ENCODE data around the gene RPL41. TPM values are rescaled to one million over a fixed set of nuclear protein-coding genes. Genes with fewer than 3 reads are reported as not detected.

Gene RPL41
- total RNA-seq, 1 donor from 2014 or later: 4,478 TPM

GRCh38 chr12:56117778-56118687 lies 1.6 kb downstream of the RPL41 start, which contains the start of gene ZC3H10:
Gene ZC3H10, plus strand, starts transcription at chr12:56118266. Its CDS starts 2,297 bp downstream, at chr12:56120563.
- peak; percentile 92 for DNase-seq (ENCODE audit: low read depth, low spot score)
- peak within 1 kb of the TSS; percentile 100 for H3K27ac Mint-ChIP-seq (ENCODE audit: unreplicated experiment)
- peaks cover 21% of the 10 kb centered on the region for H3K36me3 Mint-ChIP-seq (ENCODE audit: low read depth)
- peaks cover 31% of the 10 kb centered on the region for H3K4me1 Mint-ChIP-seq
- peak; percentile 57 for TF ChIP-seq CTCF (conservative IDR thresholded peaks at IDR 0.05)
- H3K27me3 Mint-ChIP-seq (ENCODE audit: low read depth): peaks cover 11% of the 10 kb centered on the region
- no peaks in the 10 kb centered on the region for H3K9me3 Mint-ChIP-seq
- peak within 1 kb of the TSS; percentile 97 for H3K4me3 Mint-ChIP-seq

GRCh38 chr12:56118688-56119357 lies 2.4 kb downstream of the RPL41 start:
- peaks cover 11% of the 10 kb centered on the region for H3K27me3 Mint-ChIP-seq (ENCODE audit: low read depth)
- DNase-seq (ENCODE audit: low read depth, low spot score): no peak
- H3K9me3 Mint-ChIP-seq: no peaks in the 10 kb centered on the region

GRCh38 chr12:56119361-56119796 lies 2.9 kb downstream of the RPL41 start:
- Mint-ChIP-seq H3K9me3 (no peaks in the 10 kb centered on the region), H3K36me3 (ENCODE audit: low read depth) (peaks cover 10% of the 10 kb centered on the region), H3K27me3 (ENCODE audit: low read depth) (peaks cover 11% of the 10 kb centered on the region), H3K4me3 (peak overlapping the region; percentile 97), H3K4me1 (peaks cover 31% of the 10 kb centered on the region), H3K27ac (ENCODE audit: unreplicated experiment) (peak overlapping the region; percentile 76)
- peak; percentile 50 for DNase-seq (ENCODE audit: low read depth, low spot score)
- TF ChIP-seq CTCF (conservative IDR thresholded peaks at IDR 0.05): peak; percentile 80

More at GRCh38 chr12:56118688-56119357, 2.4 kb downstream of the RPL41 start:
- TF ChIP-seq CTCF (conservative IDR thresholded peaks at IDR 0.05): no peak
- Mint-ChIP-seq H3K36me3 (ENCODE audit: low read depth) (peaks cover 14% of the 10 kb centered on the region), H3K27ac (ENCODE audit: unreplicated experiment) (peak overlapping the region; percentile 94), H3K4me1 (peaks cover 31% of the 10 kb centered on the region), H3K4me3 (peak overlapping the region; percentile 97)

- TF ChIP-seq CTCF (conservative IDR thresholded peaks at IDR 0.05): no peak
- H3K4me3 Mint-ChIP-seq: peak overlapping the region; percentile 52
- H3K27me3 Mint-ChIP-seq (ENCODE audit: low read depth): peaks cover 11% of the 10 kb centered on the region
- H3K27ac Mint-ChIP-seq (ENCODE audit: unreplicated experiment): no peak overlapping the region
- no peak for DNase-seq (ENCODE audit: low read depth, low spot score)
- peaks cover 10% of the 10 kb centered on the region for H3K36me3 Mint-ChIP-seq (ENCODE audit: low read depth)
- H3K4me1 Mint-ChIP-seq: peaks cover 27% of the 10 kb centered on the region
- H3K9me3 Mint-ChIP-seq: no peaks in the 10 kb centered on the region
These were observed 3.9 kb downstream of the RPL41 start for GRCh38 chr12:56120158-56120846.

GRCh38 chr12:56121204-56121870 lies 4.9 kb downstream of the RPL41 start:
- no peak for TF ChIP-seq CTCF (conservative IDR thresholded peaks at IDR 0.05)
- H3K36me3 Mint-ChIP-seq (ENCODE audit: low read depth): peaks cover 10% of the 10 kb centered on the region
- H3K4me3 Mint-ChIP-seq: peak overlapping the region; percentile 32
- DNase-seq (ENCODE audit: low read depth, low spot score): no peak
- no peak overlapping the region for H3K27ac Mint-ChIP-seq (ENCODE audit: unreplicated experiment)
- peaks cover 11% of the 10 kb centered on the region for H3K27me3 Mint-ChIP-seq (ENCODE audit: low read depth)
- no peaks in the 10 kb centered on the region for H3K9me3 Mint-ChIP-seq
- H3K4me1 Mint-ChIP-seq: peaks cover 28% of the 10 kb centered on the region

All from neural crest cell (in vitro differentiated cells).